ENCODE data around the gene FADS2. TPM values are rescaled to one million over a fixed set of nuclear protein-coding genes. Genes with fewer than 3 reads are reported as not detected.

Gene FADS2
- total and polyA plus RNA-seq, 7 experiments from 2014 or later: 0.19 to 192 (median 2.1) TPM

DNA sequence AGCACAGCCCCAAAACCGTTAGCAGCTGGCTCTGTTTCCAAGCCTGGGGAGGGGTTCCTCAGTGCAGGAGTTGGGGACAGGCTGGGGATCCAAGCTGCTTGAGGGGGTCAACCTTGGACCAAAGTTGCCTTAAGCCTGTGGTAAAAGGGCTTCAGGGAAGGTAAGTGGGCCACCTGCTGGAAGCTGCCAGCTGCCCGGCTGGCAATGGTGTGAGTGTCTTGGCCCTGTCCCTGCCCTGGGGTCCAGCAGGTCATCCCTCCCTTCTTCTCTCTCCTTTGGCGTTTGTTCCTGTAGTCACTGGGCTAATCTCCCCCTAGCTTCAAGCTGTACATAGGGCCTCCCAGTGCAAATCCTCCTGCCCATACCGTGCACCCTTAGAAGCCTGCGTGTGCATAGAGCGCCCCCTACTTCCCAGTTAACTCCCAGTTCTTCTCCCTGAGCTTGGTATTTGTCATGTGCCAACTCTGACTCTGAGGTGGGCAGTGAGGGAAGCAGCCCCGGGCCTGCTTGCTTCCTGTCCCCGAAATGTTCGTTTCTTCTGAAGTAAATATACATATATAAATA lies 40.1 kb upstream of the FADS2 start:
- no peak overlapping the region for H3K4me3 ChIP-seq (ENCODE audit: low read length)
- H3K4me1 Mint-ChIP-seq: peaks cover 8 to 34% (median 21%) of the 10 kb centered on the region in 7 donors
- H3K36me3 Mint-ChIP-seq: peaks cover 0 to 25% (median 6%) of the 10 kb centered on the region in 5 donors
- POLR2A ChIA-PET: no interaction called here
- H3K27me3 ChIP-seq (ENCODE audit: control insufficient read depth in 2 of 2, insufficient read depth in 2 of 2, low read length in 2 of 2): no peaks in the 10 kb centered on the region
- DNase-seq: no peak
- ATAC-seq: no peak
- CTCF ChIA-PET: interaction anchor here (0.6 to 1.3 kb wide), 2 partner anchors 9 to 324 kb away, joined by 4 to 9 read pairs; no protein-coding TSS in a partner anchor
- no peaks in the 10 kb centered on the region for H3K27me3 Mint-ChIP-seq
- no peak overlapping the region for H3K27ac Mint-ChIP-seq
- no peak overlapping the region for H3K27ac ChIP-seq (ENCODE audit: low read depth, low read length)
- peaks cover 9 to 10% of the 10 kb centered on the region in 2 donors for H3K4me1 ChIP-seq (ENCODE audit: control insufficient read depth in 2 of 2, insufficient read depth in 2 of 2, low read length in 2 of 2)
- no peak overlapping the region for H3K4me3 Mint-ChIP-seq
- H3K9me3 Mint-ChIP-seq: no peaks in the 10 kb centered on the region
- intact Hi-C loops (cut with micrococcal nuclease): no loop called here
- H3K9me3 ChIP-seq (ENCODE audit: control insufficient read depth in 2 of 3, low read length in 3 of 3): no peaks in the 10 kb centered on the region
- peaks cover 3 to 69% (median 8%) of the 10 kb centered on the region in 3 experiments for H3K36me3 ChIP-seq (ENCODE audit: control insufficient read depth in 2 of 3, insufficient read depth in 3 of 3, low read length in 3 of 3)

DNA sequence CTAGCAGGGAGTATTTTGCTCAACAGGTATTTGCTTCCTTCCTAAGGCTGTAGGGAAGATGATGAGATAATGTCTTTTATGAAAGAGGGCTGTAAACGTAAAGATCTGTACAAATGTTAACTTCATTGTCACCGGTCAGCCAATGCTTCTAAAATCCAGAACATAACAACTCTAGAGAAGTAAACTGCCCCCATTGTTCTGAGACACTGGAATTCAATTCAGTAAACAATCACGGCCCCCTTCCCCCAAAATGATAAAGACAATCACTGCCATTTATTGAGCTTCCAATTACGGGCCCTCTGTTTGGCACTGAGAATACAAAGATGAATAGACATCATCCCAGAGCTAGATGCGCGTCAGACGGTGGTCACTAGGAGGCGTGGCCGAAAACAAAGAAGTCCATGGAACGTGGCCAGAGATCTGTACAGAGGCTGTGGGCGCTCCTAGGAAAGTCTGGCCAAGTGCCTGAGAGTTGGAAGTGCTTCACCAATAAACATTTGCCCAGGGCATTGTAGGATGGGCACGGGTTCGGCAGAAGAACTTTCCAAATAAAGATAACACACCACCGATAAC lies 36.3 kb upstream of the FADS2 start:
- peak overlapping the region; percentile 82 for H3K4me3 ChIP-seq (ENCODE audit: low read length)
- Mint-ChIP-seq H3K4me1 (peaks cover 14 to 51% (median 31%) of the 10 kb centered on the region in 7 donors), H3K27me3 (no peaks in the 10 kb centered on the region), H3K27ac (peak overlapping the region; percentile 96 to 100 (median 99)), H3K4me3 (peak overlapping the region; percentile 91 to 99 (median 96)), H3K9me3 (no peaks in the 10 kb centered on the region), H3K36me3 (peaks cover 0 to 24% (median 6%) of the 10 kb centered on the region in 5 donors)
- no peaks in the 10 kb centered on the region for H3K27me3 ChIP-seq (ENCODE audit: control insufficient read depth in 2 of 2, insufficient read depth in 2 of 2, low read length in 2 of 2)
- H3K4me1 ChIP-seq (ENCODE audit: control insufficient read depth in 2 of 2, insufficient read depth in 2 of 2, low read length in 2 of 2): peaks cover 9 to 14% of the 10 kb centered on the region in 2 donors
- peak in 4 of 9 donors; percentile 28 to 51 (median 34) for DNase-seq
- ChIA-PET CTCF (interaction anchor here (1.6 kb wide), 1 partner anchor 108 kb away, joined by 4 read pairs; no protein-coding TSS in a partner anchor), POLR2A (interaction anchor here (0.9 to 2.6 kb wide), 6 partner anchors 24 to 316 kb away, joined by 3 to 14 read pairs (median 4); partner anchors contain the start of gene FADS1)
- H3K9me3 ChIP-seq (ENCODE audit: control insufficient read depth in 2 of 3, low read length in 3 of 3): no peaks in the 10 kb centered on the region
- intact Hi-C loops (cut with micrococcal nuclease): loop anchor here (1.0 to 5.0 kb wide), 15 partner anchors 15 to 935 kb away; partner anchors contain the start of genes FADS2 (in 2 of the 2), FTH1 (in 2 of the 2), CPSF7 (in 1 of the 2) and FADS3 (in 1 of the 2)
- peak overlapping the region; percentile 96 for H3K27ac ChIP-seq (ENCODE audit: low read depth, low read length)
- peaks cover 0 to 43% (median 8%) of the 10 kb centered on the region in 3 experiments for H3K36me3 ChIP-seq (ENCODE audit: control insufficient read depth in 2 of 3, insufficient read depth in 3 of 3, low read length in 3 of 3)
- peak; percentile 60 for ATAC-seq

- Histone ChIP-seq H3K4me1 (ENCODE audit: control insufficient read depth in 2 of 2, insufficient read depth in 2 of 2, low read length in 2 of 2) (peaks cover 9 to 14% of the 10 kb centered on the region in 2 donors), H3K36me3 (ENCODE audit: control insufficient read depth in 2 of 3, insufficient read depth in 3 of 3, low read length in 3 of 3) (peaks cover 0 to 37% (median 8%) of the 10 kb centered on the region in 3 experiments), H3K27me3 (ENCODE audit: control insufficient read depth in 2 of 2, insufficient read depth in 2 of 2, low read length in 2 of 2) (no peaks in the 10 kb centered on the region), H3K4me3 (ENCODE audit: low read length) (peak within 1 kb of the TSS; percentile 82), H3K27ac (ENCODE audit: low read depth, low read length) (peak within 1 kb of the TSS; percentile 96), H3K9me3 (ENCODE audit: control insufficient read depth in 2 of 3, low read length in 3 of 3) (no peaks in the 10 kb centered on the region)
- Mint-ChIP-seq H3K27ac (peak within 1 kb of the TSS; percentile 96 to 100 (median 99)), H3K4me3 (peak within 1 kb of the TSS; percentile 91 to 99 (median 96)), H3K27me3 (no peaks in the 10 kb centered on the region), H3K36me3 (peaks cover 0 to 24% (median 6%) of the 10 kb centered on the region in 5 donors), H3K9me3 (no peaks in the 10 kb centered on the region), H3K4me1 (peaks cover 14 to 57% (median 34%) of the 10 kb centered on the region in 7 donors)
- ChIA-PET CTCF (interaction anchor here (1.3 to 1.6 kb wide), 3 partner anchors 107 to 289 kb away, joined by 3 to 4 read pairs (median 4); no protein-coding TSS in a partner anchor), POLR2A (interaction anchor here (0.9 to 2.6 kb wide), 8 partner anchors 23 to 331 kb away, joined by 3 to 14 read pairs (median 4); partner anchors contain the start of genes FADS1 and FTH1)
- intact Hi-C loops (cut with micrococcal nuclease): loop anchor here (1.0 to 5.0 kb wide), 15 partner anchors 15 to 934 kb away; partner anchors contain the start of genes FADS2 (in 2 of the 2), FTH1 (in 2 of the 2), CPSF7 (in 1 of the 2) and FADS3 (in 1 of the 2)
- DNase-seq: peak; percentile 82 to 91 (median 88)
- ATAC-seq: peak; percentile 91
Measured at GRCh38 chr11:61792310-61793082, 35.6 kb upstream of the FADS2 start, which contains the start of the genes FEN1 and TMEM258. Gene FEN1, plus strand, starts transcription at chr11:61792911. Its CDS starts 2,451 bp downstream, at chr11:61795362. Gene TMEM258, minus strand, starts transcription at chr11:61792599. Its CDS starts 41 bp downstream, at chr11:61792558.

GRCh38 chr11:61793083-61793828 lies 34.8 kb upstream of the FADS2 start:
- Mint-ChIP-seq H3K36me3 (peaks cover 0 to 24% (median 6%) of the 10 kb centered on the region in 5 donors), H3K4me1 (peaks cover 14 to 58% (median 34%) of the 10 kb centered on the region in 7 donors), H3K27ac (peak overlapping the region; percentile 78 to 100 (median 98)), H3K27me3 (no peaks in the 10 kb centered on the region), H3K9me3 (no peaks in the 10 kb centered on the region), H3K4me3 (peak overlapping the region; percentile 91 to 99 (median 96))
- DNase-seq: no peak
- Histone ChIP-seq H3K36me3 (ENCODE audit: control insufficient read depth in 2 of 3, insufficient read depth in 3 of 3, low read length in 3 of 3) (peaks cover 0 to 29% (median 8%) of the 10 kb centered on the region in 3 experiments), H3K4me3 (ENCODE audit: low read length) (peak overlapping the region; percentile 82), H3K9me3 (ENCODE audit: control insufficient read depth in 2 of 3, low read length in 3 of 3) (no peaks in the 10 kb centered on the region), H3K4me1 (ENCODE audit: control insufficient read depth in 2 of 2, insufficient read depth in 2 of 2, low read length in 2 of 2) (peaks cover 9 to 14% of the 10 kb centered on the region in 2 donors), H3K27ac (ENCODE audit: low read depth, low read length) (peak overlapping the region; percentile 96), H3K27me3 (ENCODE audit: control insufficient read depth in 2 of 2, insufficient read depth in 2 of 2, low read length in 2 of 2) (no peaks in the 10 kb centered on the region)
- CTCF ChIA-PET: interaction anchor here (1.3 to 1.6 kb wide), 3 partner anchors 106 to 289 kb away, joined by 3 to 4 read pairs (median 4); no protein-coding TSS in a partner anchor
- ATAC-seq: no peak
- POLR2A ChIA-PET: interaction anchor here (1.0 to 2.6 kb wide), 6 partner anchors 22 to 330 kb away, joined by 3 to 14 read pairs (median 5); partner anchors contain the start of genes FADS1 and FTH1
- intact Hi-C loops (cut with micrococcal nuclease): loop anchor here (2.0 to 5.0 kb wide), 5 partner anchors 46 to 934 kb away; partner anchors contain the start of genes FADS3 (in 1 of the 2), FTH1 (in 1 of the 2), HNRNPUL2 (in 1 of the 2) and PRPF19 (in 1 of the 2)

DNA sequence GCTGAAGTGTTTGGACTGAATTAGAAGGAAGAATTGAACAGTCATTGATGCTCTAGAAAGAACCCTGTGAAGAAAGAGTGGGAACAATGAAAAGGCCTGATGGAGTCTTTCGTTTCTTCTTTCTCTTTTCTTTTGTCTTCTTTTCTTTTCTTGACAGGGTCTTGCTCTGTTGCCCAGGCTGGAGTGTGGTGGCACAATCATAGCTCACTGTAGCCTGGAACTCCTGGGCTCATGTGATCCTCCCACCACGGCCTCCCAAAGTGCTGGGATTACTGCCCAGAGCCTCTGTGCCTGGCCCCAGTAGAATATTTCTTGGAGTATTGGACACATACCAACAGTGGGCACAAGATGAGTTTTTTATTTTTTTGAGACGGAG lies 34.3 kb upstream of the FADS2 start:
- H3K9me3 ChIP-seq (ENCODE audit: control insufficient read depth in 2 of 3, low read length in 3 of 3): no peaks in the 10 kb centered on the region
- Mint-ChIP-seq H3K36me3 (peaks cover 0 to 26% (median 6%) of the 10 kb centered on the region in 5 donors), H3K9me3 (no peaks in the 10 kb centered on the region), H3K27me3 (no peaks in the 10 kb centered on the region), H3K4me1 (peaks cover 14 to 63% (median 34%) of the 10 kb centered on the region in 7 donors), H3K4me3 (peak overlapping the region; percentile 39 to 99 (median 94)), H3K27ac (peak overlapping the region in 7 of 9 donors; percentile 22 to 100 (median 89))
- H3K27ac ChIP-seq (ENCODE audit: low read depth, low read length): no peak overlapping the region
- POLR2A ChIA-PET: interaction anchor here (1.1 kb wide), 1 partner anchor 329 kb away, joined by 3 read pairs; no protein-coding TSS in a partner anchor
- H3K4me3 ChIP-seq (ENCODE audit: low read length): no peak overlapping the region
- peaks cover 0 to 24% (median 8%) of the 10 kb centered on the region in 3 experiments for H3K36me3 ChIP-seq (ENCODE audit: control insufficient read depth in 2 of 3, insufficient read depth in 3 of 3, low read length in 3 of 3)
- DNase-seq (no peak), ATAC-seq (no peak)
- CTCF ChIA-PET: interaction anchor here (1.3 kb wide), 1 partner anchor 154 kb away, joined by 3 read pairs; no protein-coding TSS in a partner anchor
- no peaks in the 10 kb centered on the region for H3K27me3 ChIP-seq (ENCODE audit: control insufficient read depth in 2 of 2, insufficient read depth in 2 of 2, low read length in 2 of 2)
- H3K4me1 ChIP-seq (ENCODE audit: control insufficient read depth in 2 of 2, insufficient read depth in 2 of 2, low read length in 2 of 2): peaks cover 9 to 14% of the 10 kb centered on the region in 2 donors
- intact Hi-C loops (cut with micrococcal nuclease): loop anchor here (2.0 to 5.0 kb wide), 5 partner anchors 47 to 933 kb away; partner anchors contain the start of genes FADS3 (in 1 of the 2), FTH1 (in 1 of the 2), HNRNPUL2 (in 1 of the 2) and PRPF19 (in 1 of the 2)
